ENCODE results near the gene TIPRL.
"Not testable (repeated sequence)": the region's sequence is repeated elsewhere in the genome, so short reads cannot be mapped to it uniquely, and the experiment has no call there.

TIPRL gene

DNA sequence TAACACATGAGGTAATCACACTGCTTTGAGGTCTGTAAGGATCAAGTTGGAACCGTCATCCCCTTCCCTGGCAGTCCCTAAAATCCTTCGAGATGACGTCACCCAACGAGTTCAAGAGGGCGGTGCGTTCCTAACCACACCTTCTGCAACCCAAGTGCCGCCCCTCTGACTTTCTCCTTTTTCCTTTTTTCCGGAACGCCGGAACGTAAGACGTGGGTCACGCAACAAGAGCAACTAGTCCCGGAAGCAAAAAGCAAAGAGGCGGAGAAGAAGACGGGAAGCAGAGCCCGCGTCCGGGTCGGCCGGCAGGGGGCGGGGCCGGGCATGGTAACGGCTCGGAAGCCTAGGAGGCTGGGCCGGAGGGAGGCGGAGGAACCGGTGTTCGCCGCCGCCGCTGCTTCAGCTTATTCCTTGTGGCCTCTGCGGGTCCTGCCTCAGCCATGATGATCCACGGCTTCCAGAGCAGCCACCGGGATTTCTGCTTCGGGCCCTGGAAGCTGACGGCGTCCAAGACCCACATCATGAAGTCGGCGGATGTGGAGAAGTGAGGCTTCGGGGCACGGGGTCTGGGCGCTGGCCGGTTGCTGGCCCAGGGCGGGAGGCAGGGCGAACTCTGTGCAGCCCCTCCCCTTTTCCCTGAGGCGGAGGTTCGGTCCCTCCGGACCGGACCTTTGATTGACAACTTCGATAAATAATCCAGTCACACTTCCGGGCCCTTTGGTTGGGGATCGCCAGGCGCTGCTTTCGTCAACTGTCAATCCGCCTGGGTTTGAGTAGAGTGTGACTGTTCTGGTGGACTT is at the start of gene TIPRL:
Gene TIPRL, plus strand, starts transcription at position 325 of the 800 bp plus-strand sequence. Its CDS starts 116 bp downstream, at position 441.
- peak; percentile 99 for DNase-seq

- DNase-seq, result no peak
These were observed 48.8 kb upstream of the TIPRL start for GRCh38 chr1:168129933-168130332.

DNA sequence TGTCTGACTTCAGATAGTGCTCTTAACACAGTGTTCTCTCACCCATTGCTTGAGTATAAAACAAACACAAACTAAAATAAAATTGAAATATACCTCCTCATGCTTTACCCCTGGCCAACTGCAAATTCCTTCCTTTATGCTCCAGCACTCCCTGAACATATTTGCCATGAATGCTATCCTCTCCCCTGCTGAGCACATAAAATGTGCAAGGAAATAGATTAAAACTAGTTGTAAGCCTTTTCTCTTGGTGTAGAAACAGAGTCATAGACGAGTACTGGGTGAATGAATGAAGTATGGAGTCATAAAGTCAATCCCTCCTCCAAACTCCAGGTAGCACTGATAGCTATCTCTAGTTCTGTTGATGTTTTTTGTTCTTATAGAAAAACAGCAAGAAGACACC is 44.6 kb upstream of the TIPRL start:
- DNase-seq, result no peak

DNA sequence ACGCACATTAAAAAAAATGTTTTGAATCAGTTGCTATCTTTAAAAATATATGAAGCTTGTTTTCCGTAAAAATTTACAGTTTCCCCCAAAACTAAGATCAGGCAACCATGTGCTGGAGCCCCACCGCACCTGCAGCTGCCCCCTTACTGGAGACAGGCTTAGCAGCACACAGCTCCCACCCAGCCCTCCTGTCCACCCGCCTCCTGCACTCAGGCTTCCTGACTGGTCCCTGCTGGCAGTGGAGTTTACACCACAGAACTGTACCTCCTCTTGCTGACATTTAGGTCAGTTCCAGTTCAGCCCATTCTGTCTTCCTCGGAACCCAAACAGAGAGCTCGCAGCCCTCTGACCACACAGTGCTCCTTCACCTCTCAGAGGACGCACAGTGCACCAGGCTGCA is 44.1 kb upstream of the TIPRL start:
- DNase-seq, result no peak

DNA sequence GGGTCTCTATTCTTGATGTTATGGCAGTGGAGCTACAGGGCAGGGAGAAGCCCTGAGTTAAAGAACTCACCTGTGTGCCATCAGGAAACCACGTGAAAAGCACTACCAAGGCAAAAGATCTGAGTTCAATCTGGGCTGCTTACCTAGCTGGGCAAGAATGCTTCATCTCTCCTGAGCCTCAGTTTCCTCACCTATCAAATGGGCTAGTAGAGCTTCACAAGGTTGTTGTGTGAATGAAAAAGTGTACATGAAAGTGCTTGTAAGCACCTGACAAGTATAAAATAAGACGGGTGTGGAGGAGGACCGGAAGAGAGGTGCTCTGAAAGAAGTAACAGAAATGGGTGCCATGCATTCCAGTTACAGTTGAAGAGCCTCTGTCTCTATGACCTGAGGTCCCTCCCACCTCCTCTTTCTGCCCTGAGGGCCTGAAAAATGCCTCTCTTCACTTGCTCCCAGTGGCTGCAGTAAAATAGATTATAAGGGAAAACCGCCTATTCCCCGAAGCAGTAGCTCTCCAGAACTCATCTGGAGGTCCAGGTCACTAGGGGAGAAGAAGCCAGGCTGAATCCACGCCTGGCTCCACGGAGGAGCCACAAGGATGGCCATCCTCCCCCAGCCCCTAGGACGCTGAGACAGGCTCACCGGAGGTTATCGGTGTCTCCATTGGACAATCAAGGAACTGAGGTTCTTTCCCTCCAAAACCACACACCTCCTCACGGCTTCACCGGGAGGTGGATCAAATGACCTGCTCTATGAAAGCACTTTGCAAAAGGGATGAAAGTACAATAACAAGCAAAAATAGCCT is 43.4 kb upstream of the TIPRL start:
- DNase-seq, result no peak

- DNase-seq, result peak; percentile 14
These were observed 42.6 kb upstream of the TIPRL start for GRCh38 chr1:168135921-168136708.

DNA sequence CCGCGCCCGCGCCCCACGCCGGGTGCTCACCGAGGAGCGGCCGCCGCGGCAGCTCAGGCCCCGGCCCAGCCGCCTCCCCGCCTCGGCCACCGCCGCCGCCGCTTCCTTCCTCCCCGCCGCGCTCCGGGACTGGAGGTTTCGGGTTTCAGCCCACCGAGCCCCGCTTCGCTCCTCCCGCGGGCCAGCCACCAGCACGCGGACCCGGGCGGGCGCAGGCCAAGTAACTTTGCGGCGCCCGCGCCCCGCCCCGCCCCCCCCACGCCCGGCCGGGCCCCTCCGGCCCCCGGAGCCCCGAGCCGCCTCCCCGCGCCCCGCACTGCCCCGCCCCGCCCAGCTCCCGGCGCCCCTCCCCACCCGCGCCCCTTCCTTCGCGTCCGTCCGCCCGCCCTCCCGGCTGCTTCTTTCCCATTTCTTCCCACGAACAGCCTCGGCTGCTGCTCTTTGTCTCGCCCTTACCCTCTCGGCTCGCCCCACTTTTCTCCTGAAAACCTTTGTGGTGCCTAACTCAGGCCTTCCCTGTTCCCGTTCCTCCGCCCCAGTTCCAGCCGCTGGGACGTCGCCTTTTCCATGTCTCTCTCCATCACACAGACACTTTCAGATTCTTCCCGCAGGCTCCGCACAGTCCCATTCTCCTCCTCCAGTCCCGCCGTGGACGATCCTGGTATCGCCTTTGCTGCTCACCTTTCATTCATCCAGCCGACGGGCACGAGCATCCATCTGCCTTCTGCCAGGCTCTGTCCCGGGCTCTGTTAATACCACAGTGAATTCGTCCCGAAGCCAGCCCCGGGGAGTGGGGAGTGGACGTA is 41.9 kb upstream of the TIPRL start, which contains the start of gene GPR161:
Gene GPR161, minus strand, starts transcription at position 222 of the 806 bp plus-strand sequence. CDS start 32,080 bp downstream, outside the sequence.
- peak; percentile 39 for DNase-seq

- no peak for DNase-seq
These were observed 41.3 kb upstream of the TIPRL start for GRCh38 chr1:168137515-168137821.

- peak; percentile 51 for DNase-seq
These were observed 40.6 kb upstream of the TIPRL start for GRCh38 chr1:168138134-168138533.

DNA sequence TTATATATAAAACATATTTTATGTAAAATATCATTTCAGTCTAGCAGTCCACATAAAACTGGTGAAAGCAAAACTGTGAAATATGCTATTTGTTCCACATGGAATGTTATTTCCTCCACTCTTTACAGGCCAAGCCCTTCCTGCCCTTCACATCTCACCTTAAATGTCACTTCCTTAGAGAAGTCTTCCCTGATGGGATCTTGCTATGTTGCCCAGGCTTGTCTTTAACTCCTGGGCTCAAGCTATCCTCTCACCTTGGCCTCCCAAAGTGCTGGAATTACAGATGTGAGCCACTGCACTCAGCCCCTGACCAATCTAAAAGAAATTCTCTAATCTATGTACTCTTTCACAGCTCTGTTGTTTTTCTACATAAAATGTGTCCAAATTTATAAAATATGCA is 39.7 kb upstream of the TIPRL start:
- DNase-seq, result no peak

- no peak for DNase-seq
These were observed 36.8 kb upstream of the TIPRL start for GRCh38 chr1:168141871-168142385.

DNA sequence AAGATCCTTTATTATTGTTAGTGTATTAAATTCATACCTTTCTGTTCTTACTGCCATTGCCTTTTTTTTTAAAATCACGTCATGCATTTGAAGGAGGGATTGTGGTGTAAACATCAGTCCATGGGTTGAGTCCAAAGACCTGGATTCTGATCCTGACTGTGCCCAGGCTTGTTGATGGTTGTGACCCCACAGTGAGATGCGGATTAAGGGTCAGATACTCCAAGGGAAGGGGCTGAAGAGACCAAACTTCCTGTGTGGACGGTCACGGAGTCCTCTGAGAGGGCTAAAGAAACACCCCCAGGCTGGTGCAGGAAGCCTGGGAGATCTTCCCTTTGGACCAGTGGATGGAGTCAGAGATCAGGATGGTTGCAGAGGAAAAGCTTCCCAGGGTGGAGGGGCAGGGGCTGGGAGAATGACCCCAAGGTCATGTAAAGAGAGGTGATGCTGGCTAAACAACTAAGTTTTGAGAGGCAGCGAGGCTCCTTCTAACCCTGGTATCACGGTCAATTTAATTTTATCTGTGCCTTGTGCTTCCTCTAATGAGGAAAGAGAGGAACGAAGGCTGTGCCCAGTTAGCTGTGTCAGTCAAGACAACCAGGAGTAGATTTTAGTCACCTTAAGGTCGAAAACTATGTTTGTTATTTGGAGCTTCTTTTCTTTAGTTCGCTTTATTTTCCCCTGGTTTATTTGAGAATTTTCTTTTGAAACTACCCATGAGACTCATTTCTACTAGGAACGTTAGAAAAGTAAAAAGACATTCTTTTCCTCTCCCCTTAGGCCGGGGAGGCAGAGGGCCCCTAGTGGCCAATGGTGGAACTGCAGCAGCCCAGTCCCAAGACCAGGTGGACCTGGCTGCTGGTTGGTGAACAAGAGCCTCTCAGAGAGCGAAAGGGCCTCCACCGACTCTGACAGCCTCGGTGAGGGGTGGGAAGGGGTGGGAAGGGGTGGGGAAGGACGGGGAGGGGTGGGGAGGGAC is 33.3 kb upstream of the TIPRL start:
- DNase-seq, result peak; percentile 76

GRCh38 chr1:168146160-168146539 is 32.6 kb upstream of the TIPRL start:
- DNase-seq, result no peak

DNA sequence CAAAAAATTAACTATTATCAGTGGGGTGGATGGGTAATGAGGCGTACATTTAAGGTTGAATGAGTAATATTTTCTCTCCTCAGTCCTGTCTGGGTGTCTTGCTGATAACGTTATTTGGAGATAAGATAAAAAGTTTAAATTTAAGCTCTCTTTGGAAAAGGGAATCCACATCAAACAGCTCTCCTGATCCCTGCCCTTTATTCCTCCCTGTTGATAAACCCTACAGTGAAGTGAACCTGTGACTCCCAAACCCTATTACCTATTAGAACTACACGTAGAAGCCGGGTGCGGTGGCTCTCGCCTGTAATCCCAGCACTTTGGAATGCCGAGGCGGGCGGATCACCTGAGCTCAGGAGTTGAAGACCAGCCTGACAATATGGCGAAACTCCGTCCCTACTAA is 32.1 kb upstream of the TIPRL start:
- no peak for DNase-seq

DNA sequence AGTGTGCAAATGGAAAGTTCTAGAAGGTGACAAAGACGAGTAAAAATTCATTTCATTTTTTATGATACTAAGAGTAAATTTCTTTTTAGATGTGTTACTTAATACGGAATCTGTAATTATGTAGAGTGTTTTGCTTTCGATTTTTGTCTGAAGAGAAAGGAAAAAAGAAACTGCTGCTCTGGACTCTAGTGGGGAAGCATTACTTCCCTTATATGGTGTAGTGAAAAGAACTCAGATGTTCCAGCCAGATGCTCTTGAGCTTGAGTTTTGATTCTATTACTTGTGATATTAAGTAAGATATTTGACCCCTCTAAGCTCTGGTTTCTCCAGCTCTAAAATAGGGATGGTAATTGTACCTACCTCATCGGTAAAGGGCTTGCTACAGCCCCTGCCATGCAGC is 29.8 kb upstream of the TIPRL start:
- no peak for DNase-seq

DNA sequence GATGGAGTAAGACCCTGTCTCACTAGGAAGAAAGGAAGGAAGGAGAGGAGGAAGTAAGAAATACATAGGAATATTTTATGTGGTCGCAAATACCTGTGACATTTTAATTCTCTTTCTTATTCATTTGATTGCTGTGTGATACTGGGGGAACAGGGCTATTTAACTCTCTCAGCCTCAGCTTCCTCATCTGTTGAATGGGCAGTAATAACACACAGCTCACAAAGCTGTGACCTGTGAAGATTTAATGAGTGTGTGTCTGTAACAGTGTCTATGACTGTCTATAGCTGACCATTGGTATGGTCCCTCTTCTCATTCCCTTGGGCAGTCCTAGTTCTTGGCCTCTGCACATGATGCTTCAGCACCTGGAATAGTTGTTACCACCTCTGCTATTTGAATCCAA is 28.5 kb upstream of the TIPRL start:
- DNase-seq, result no peak

DNA sequence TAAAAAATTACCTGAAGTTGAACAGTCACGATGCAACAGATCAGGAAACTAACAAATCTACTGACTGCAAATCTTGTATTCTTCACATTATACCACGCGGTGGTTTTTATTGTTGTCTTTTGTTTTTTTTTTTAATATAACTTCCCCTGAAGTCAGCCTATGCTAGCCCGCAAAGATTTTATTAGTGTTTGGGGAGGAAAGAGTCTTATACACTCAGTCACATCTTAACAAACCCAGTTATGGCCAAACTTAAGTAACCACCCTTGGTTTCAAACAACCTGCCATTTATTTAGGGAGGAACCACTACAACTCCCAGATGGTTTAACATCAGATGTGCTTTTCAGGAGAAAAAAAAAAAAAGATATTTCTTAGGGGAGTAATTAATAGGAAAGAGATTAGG is 26.8 kb upstream of the TIPRL start:
- no peak for DNase-seq

GRCh38 chr1:168154707-168155106 is 24.1 kb upstream of the TIPRL start:
- not testable (repeated sequence) for DNase-seq

DNA sequence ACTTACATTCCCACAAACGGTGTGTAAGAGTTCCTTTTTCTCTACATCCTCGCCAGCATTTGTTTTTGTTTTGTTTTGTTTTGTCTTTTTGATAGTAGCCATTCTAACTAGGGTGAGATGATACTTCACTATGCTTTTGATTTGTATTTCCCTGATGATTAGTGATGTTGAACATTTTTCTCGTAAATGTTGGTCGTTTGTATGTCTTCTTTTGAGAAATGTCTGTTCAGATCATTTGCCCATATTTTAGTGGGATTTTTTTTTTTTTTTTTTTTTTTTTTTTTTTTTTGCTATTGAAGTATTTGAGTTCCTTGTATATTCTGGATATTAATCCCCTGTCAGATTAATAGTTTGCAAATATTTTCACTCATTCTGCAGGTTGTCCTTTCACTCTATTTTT is 22.9 kb upstream of the TIPRL start:
- DNase-seq, result no peak

GRCh38 chr1:168157638-168158037 is 21.1 kb upstream of the TIPRL start:
- no peak for DNase-seq

DNA sequence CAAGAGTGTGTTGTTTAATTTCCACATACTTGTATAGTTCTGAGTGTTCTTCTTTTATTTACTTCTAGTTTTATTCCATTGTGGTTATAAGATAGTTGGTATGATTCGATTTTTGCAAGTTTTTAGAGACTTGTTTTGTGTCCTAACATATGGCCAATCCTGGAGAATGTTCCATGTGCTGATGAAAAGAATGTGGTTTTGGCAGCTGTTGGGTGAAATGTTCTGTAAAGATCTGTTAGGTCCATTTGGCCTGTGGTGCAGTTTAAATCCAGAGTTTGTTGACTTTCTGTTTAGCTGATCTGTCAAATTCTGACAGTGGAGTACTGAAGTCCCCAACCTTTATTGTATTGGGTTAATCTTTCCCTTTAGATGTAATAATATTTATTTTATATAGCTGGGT is 19.5 kb upstream of the TIPRL start:
- no peak for DNase-seq
